CD4-positive, alpha-beta memory T cell (primary cell): Measurements from ENCODE around the gene GPRIN1. TPM values are rescaled to one million over a fixed set of nuclear protein-coding genes. Genes with fewer than 3 reads are reported as not detected.

Experiments used
- CTCF ChIA-PET: fragments of 350-600 bp; sonication (Branson Sonifier 250); formaldehyde crosslinking; loops from one replicate; lab custom pipeline; 2021; ENCODE audit warnings: inconsistent platforms; ENCODE audit not compliant: partially characterized antibody; lab: Charles Lee
- POLR2A ChIA-PET: fragments of 350-600 bp; sonication (Branson Sonifier 250); formaldehyde crosslinking; loops from one replicate; lab custom pipeline; 2021; ENCODE audit not compliant: partially characterized antibody; lab: Charles Lee
- DNase-seq, 5 donors: peaks; one replicate each; pipeline versions ENCODE4 v3.0.0 to v3.0.0-alpha.2; 2020 to 2022; ENCODE audit warnings: mixed read lengths in 1 of 5
- H3K27ac ChIP-seq: one replicate; pipeline ENCODE4 v1.7.0; 2013; ENCODE audit warnings: low read depth, low read length
- H3K27me3 ChIP-seq: 2 replicates; pipeline ENCODE4 v1.7.0; 2013; ENCODE audit warnings: mild to moderate bottlenecking, low read length, moderate library complexity; ENCODE audit not compliant: insufficient read depth
- H3K36me3 ChIP-seq: 2 replicates; pipeline ENCODE4 v1.7.0; 2013; ENCODE audit warnings: mild to moderate bottlenecking, low read length, moderate library complexity; ENCODE audit not compliant: insufficient read depth
- H3K4me1 ChIP-seq: 2 replicates; pipeline ENCODE4 v1.7.0; 2013; ENCODE audit warnings: mild to moderate bottlenecking, low read length, moderate library complexity; ENCODE audit not compliant: insufficient read depth
- H3K4me3 ChIP-seq, 2 donors: one replicate each; pipeline ENCODE4 v1.7.0; 2013; ENCODE audit warnings: low read length in 2 of 2, mild to moderate bottlenecking in 1 of 2
- H3K9me3 ChIP-seq, 2 donors: one replicate each; pipeline ENCODE4 v1.7.0; 2013; ENCODE audit warnings: low read length in 2 of 2, control low read depth in 1 of 2; ENCODE audit not compliant: control insufficient read depth in 1 of 2
- H3K27ac Mint-ChIP-seq, 7 donors: one replicate each; pipeline ENCODE4 v1.8.0; 2020 to 2021; ENCODE audit warnings: mixed read lengths in 7 of 7, mild to moderate bottlenecking in 6 of 7, inconsistent platforms in 3 of 7, moderate library complexity in 3 of 7
- H3K27me3 Mint-ChIP-seq, 2 donors: one replicate each; pipeline ENCODE4 v1.8.0; 2020 to 2021; ENCODE audit warnings: mixed read lengths in 2 of 2
- H3K36me3 Mint-ChIP-seq, 2 donors: one replicate each; pipeline ENCODE4 v1.8.0; 2020 to 2021; ENCODE audit warnings: mixed read lengths in 2 of 2, inconsistent platforms in 1 of 2, mild to moderate bottlenecking in 1 of 2
- H3K4me1 Mint-ChIP-seq, 4 donors: one replicate each; pipeline ENCODE4 v1.8.0; 2020 to 2021; ENCODE audit warnings: mixed read lengths in 4 of 4, mild to moderate bottlenecking in 1 of 4
- H3K4me3 Mint-ChIP-seq, 8 donors: one replicate each; pipeline ENCODE4 v1.8.0; 2020 to 2021; ENCODE audit warnings: mixed read lengths in 8 of 8, mild to moderate bottlenecking in 7 of 8, moderate library complexity in 6 of 8, inconsistent platforms in 3 of 8
- H3K9me3 Mint-ChIP-seq, 8 donors: one replicate each; pipeline ENCODE4 v1.8.0; 2020 to 2021; ENCODE audit warnings: mixed read lengths in 8 of 8, mild to moderate bottlenecking in 5 of 8, inconsistent platforms in 3 of 8, moderate library complexity in 1 of 8
- intact Hi-C: fragments of 100-400 bp; cut with micrococcal nuclease; formaldehyde crosslinking; loops from one replicate; pipeline ENCODE4 v1.15.1; 2023
- polyA plus RNA-seq, 2 donors: library from polyadenylated mRNA; unstranded; fragments of 300-500 nt; fragmentation: Illumina TruSeq; gene quantifications; one replicate each; pipeline ENCODE4 v1.2.3, GENCODE V29; 2021
- total RNA-seq, 2 experiments: library from RNA; stranded (reverse); gene quantifications; one replicate each; pipeline ENCODE4 v1.2.3, GENCODE V29; 2021

Gene GPRIN1
- total and polyA plus RNA-seq, 4 experiments from 2014 or later: 0.37 to 0.44 (median 0.41) TPM; not detected in 1

GRCh38 chr5:176589039-176589769 lies 20.8 kb downstream of the GPRIN1 start:
- H3K4me1 Mint-ChIP-seq: peaks cover 0 to 3% (median 0%) of the 10 kb centered on the region in 4 donors
- no peak for DNase-seq

GRCh38 chr5:176588297-176588696 lies 21.7 kb downstream of the GPRIN1 start:
- ChIA-PET POLR2A (no interaction called here), CTCF (no interaction called here)
- no peaks in the 10 kb centered on the region for H3K27me3 ChIP-seq
- H3K4me3 Mint-ChIP-seq: no peak overlapping the region
- intact Hi-C loops: no loop called here
- no peaks in the 10 kb centered on the region for H3K4me1 ChIP-seq
- no peak overlapping the region for H3K4me3 ChIP-seq
- H3K4me1 Mint-ChIP-seq: peaks cover 0 to 3% (median 0%) of the 10 kb centered on the region in 4 donors
- no peak overlapping the region for H3K27ac ChIP-seq
- peaks cover 0 to 2% of the 10 kb centered on the region in 2 donors for H3K27me3 Mint-ChIP-seq
- H3K36me3 ChIP-seq: no peaks in the 10 kb centered on the region
- no peak overlapping the region for H3K27ac Mint-ChIP-seq
- DNase-seq: no peak
- H3K36me3 Mint-ChIP-seq: no peaks in the 10 kb centered on the region
- H3K9me3 Mint-ChIP-seq: peaks cover 0 to 13% (median 5%) of the 10 kb centered on the region in 8 donors
- peaks cover 0 to 7% of the 10 kb centered on the region in 2 donors for H3K9me3 ChIP-seq

More at GRCh38 chr5:176589039-176589769, 20.8 kb downstream of the GPRIN1 start:
- ChIA-PET POLR2A (no interaction called here), CTCF (no interaction called here)
- Histone ChIP-seq H3K4me1 (no peaks in the 10 kb centered on the region), H3K27me3 (no peaks in the 10 kb centered on the region), H3K27ac (no peak overlapping the region), H3K36me3 (no peaks in the 10 kb centered on the region), H3K4me3 (no peak overlapping the region), H3K9me3 (peaks cover 0 to 7% of the 10 kb centered on the region in 2 donors)
- Mint-ChIP-seq H3K27ac (no peak overlapping the region), H3K27me3 (peaks cover 0 to 2% of the 10 kb centered on the region in 2 donors), H3K9me3 (peaks cover 0 to 10% (median 5%) of the 10 kb centered on the region in 8 donors), H3K36me3 (no peaks in the 10 kb centered on the region), H3K4me3 (no peak overlapping the region)
- intact Hi-C loops: no loop called here

GRCh38 chr5:176587398-176587797 lies 22.6 kb downstream of the GPRIN1 start:
- ChIA-PET CTCF (interaction anchor here (0.9 to 1.6 kb wide), 3 partner anchors 13 to 170 kb away, joined by 3 to 5 read pairs (median 3); no protein-coding TSS in a partner anchor), POLR2A (no interaction called here)
- Mint-ChIP-seq H3K36me3 (no peaks in the 10 kb centered on the region), H3K4me1 (peaks cover 0 to 3% (median 0%) of the 10 kb centered on the region in 4 donors), H3K4me3 (no peak overlapping the region), H3K27me3 (peaks cover 0 to 4% of the 10 kb centered on the region in 2 donors), H3K9me3 (peaks cover 0 to 15% (median 5%) of the 10 kb centered on the region in 8 donors), H3K27ac (no peak overlapping the region)
- H3K36me3 ChIP-seq: no peaks in the 10 kb centered on the region
- H3K4me1 ChIP-seq: no peaks in the 10 kb centered on the region
- H3K4me3 ChIP-seq: no peak overlapping the region
- H3K27ac ChIP-seq: no peak overlapping the region
- H3K9me3 ChIP-seq: peaks cover 0 to 7% of the 10 kb centered on the region in 2 donors
- no peak for DNase-seq
- intact Hi-C loops: no loop called here
- no peaks in the 10 kb centered on the region for H3K27me3 ChIP-seq

GRCh38 chr5:176583076-176583475 lies 26.9 kb downstream of the GPRIN1 start:
- H3K4me1 Mint-ChIP-seq: peaks cover 0 to 4% (median 3%) of the 10 kb centered on the region in 4 donors
- DNase-seq: no peak
- peaks cover 0 to 15% (median 5%) of the 10 kb centered on the region in 8 donors for H3K9me3 Mint-ChIP-seq
- Histone ChIP-seq H3K27me3 (no peaks in the 10 kb centered on the region), H3K4me1 (no peaks in the 10 kb centered on the region), H3K36me3 (no peaks in the 10 kb centered on the region), H3K4me3 (no peak overlapping the region), H3K27ac (no peak overlapping the region), H3K9me3 (peaks cover 0 to 7% of the 10 kb centered on the region in 2 donors)
- intact Hi-C loops: no loop called here
- H3K36me3 Mint-ChIP-seq: no peaks in the 10 kb centered on the region
- H3K27me3 Mint-ChIP-seq: peaks cover 0 to 4% of the 10 kb centered on the region in 2 donors
- ChIA-PET CTCF (interaction anchor here (0.7 kb wide), 1 partner anchor 10 kb away, joined by 3 read pairs; no protein-coding TSS in a partner anchor), POLR2A (no interaction called here)
- H3K27ac Mint-ChIP-seq: peak overlapping the region in 1 of 7 donors; percentile 10
- H3K4me3 Mint-ChIP-seq: no peak overlapping the region

GRCh38 chr5:176581361-176581760 lies 28.6 kb downstream of the GPRIN1 start:
- H3K9me3 Mint-ChIP-seq: peaks cover 0 to 15% (median 5%) of the 10 kb centered on the region in 8 donors
- DNase-seq: no peak
- Histone ChIP-seq H3K36me3 (no peaks in the 10 kb centered on the region), H3K27me3 (no peaks in the 10 kb centered on the region), H3K9me3 (peaks cover 0 to 7% of the 10 kb centered on the region in 2 donors), H3K27ac (no peak overlapping the region), H3K4me1 (no peaks in the 10 kb centered on the region), H3K4me3 (no peak overlapping the region)
- H3K4me1 Mint-ChIP-seq: peaks cover 0 to 4% (median 2%) of the 10 kb centered on the region in 4 donors
- ChIA-PET POLR2A (no interaction called here), CTCF (interaction anchor here (1.0 kb wide), 1 partner anchor 8 kb away, joined by 5 read pairs; no protein-coding TSS in a partner anchor)
- no peak overlapping the region for H3K27ac Mint-ChIP-seq
- H3K4me3 Mint-ChIP-seq: no peak overlapping the region
- H3K27me3 Mint-ChIP-seq: peaks cover 0 to 4% of the 10 kb centered on the region in 2 donors
- H3K36me3 Mint-ChIP-seq: no peaks in the 10 kb centered on the region
- intact Hi-C loops: no loop called here

GRCh38 chr5:176579323-176579722 lies 30.6 kb downstream of the GPRIN1 start:
- Histone ChIP-seq H3K4me3 (no peak overlapping the region), H3K27ac (no peak overlapping the region), H3K4me1 (no peaks in the 10 kb centered on the region), H3K27me3 (no peaks in the 10 kb centered on the region), H3K36me3 (no peaks in the 10 kb centered on the region), H3K9me3 (no peaks in the 10 kb centered on the region)
- Mint-ChIP-seq H3K27ac (no peak overlapping the region), H3K27me3 (peaks cover 0 to 2% of the 10 kb centered on the region in 2 donors), H3K4me1 (peaks cover 2 to 8% (median 2%) of the 10 kb centered on the region in 4 donors), H3K9me3 (peaks cover 0 to 10% (median 0%) of the 10 kb centered on the region in 8 donors), H3K4me3 (no peak overlapping the region), H3K36me3 (no peaks in the 10 kb centered on the region)
- no peak for DNase-seq
- ChIA-PET CTCF (interaction anchor here (0.8 to 5.5 kb wide), 7 partner anchors 17 to 852 kb away, joined by 3 to 34 read pairs (median 5); partner anchors contain the start of genes CLTB and FAF2), POLR2A (interaction anchor here (1.5 kb wide), 1 partner anchor 42 kb away, joined by 4 read pairs; the partner anchor contains the start of gene RNF44)
- intact Hi-C loops: no loop called here

- Histone ChIP-seq H3K36me3 (no peaks in the 10 kb centered on the region), H3K27ac (no peak overlapping the region), H3K4me1 (peaks cover 6% of the 10 kb centered on the region), H3K27me3 (no peaks in the 10 kb centered on the region), H3K4me3 (no peak overlapping the region), H3K9me3 (no peaks in the 10 kb centered on the region)
- DNase-seq: peak in 4 of 5 donors; percentile 42 to 52 (median 46)
- peaks cover 0 to 2% (median 0%) of the 10 kb centered on the region in 8 donors for H3K9me3 Mint-ChIP-seq
- peak overlapping the region in 2 of 7 donors; percentile 23 to 69 for H3K27ac Mint-ChIP-seq
- CTCF ChIA-PET: interaction anchor here (0.8 to 5.5 kb wide), 9 partner anchors 12 to 851 kb away, joined by 3 to 34 read pairs (median 3); partner anchors contain the start of genes CLTB and FAF2
- peaks cover 0 to 6% of the 10 kb centered on the region in 2 donors for H3K27me3 Mint-ChIP-seq
- no peaks in the 10 kb centered on the region for H3K36me3 Mint-ChIP-seq
- POLR2A ChIA-PET: interaction anchor here (0.8 to 1.5 kb wide), 3 partner anchors 35 to 162 kb away, joined by 3 to 4 read pairs (median 3); partner anchors contain the start of genes CLTB and RNF44
- intact Hi-C loops: loop anchor here (1.0 kb wide), 1 partner anchor 162 kb away; the partner anchor contains the start of gene CLTB
- H3K4me3 Mint-ChIP-seq: no peak overlapping the region
- peaks cover 4 to 12% (median 8%) of the 10 kb centered on the region in 4 donors for H3K4me1 Mint-ChIP-seq
Observed at GRCh38 chr5:176578391-176578808, 31.6 kb downstream of the GPRIN1 start.
